GM12891 (cell line): Measurements from ENCODE around the gene KCNAB1.

Experiments
- PAX5 ChIP-seq: IDR thresholded peaks from 2 replicates; pipeline ENCODE4 v1.6.1; 2011; ENCODE audit warnings: low read length, moderate library complexity, mild to moderate bottlenecking; ENCODE audit not compliant: insufficient read depth, severe bottlenecking
- POLR2A ChIP-seq: IDR thresholded peaks from 2 replicates; pipeline ENCODE4 v1.6.1; 2011; ENCODE audit warnings: low read depth, low read length, control low read depth
- POLR2AphosphoS5 ChIP-seq: IDR thresholded peaks from 2 replicates; pipeline ENCODE4 v1.6.1; 2011; ENCODE audit warnings: low read depth, low read length, control low read depth
- POU2F2 ChIP-seq: IDR thresholded peaks from 2 replicates; pipeline ENCODE4 v1.6.1; 2011; ENCODE audit warnings: low read depth, mild to moderate bottlenecking, control low read depth, low read length, moderate library complexity
- SPI1 ChIP-seq: IDR thresholded peaks from 2 replicates; pipeline ENCODE4 v1.6.1; 2011; ENCODE audit warnings: low read depth, low read length, control low read depth
- TAF1 ChIP-seq: IDR thresholded peaks from 2 replicates; pipeline ENCODE4 v1.6.1; 2011; ENCODE audit warnings: low read depth, low read length, control low read depth

GRCh38 chr3:156150434-156151066 is 30.2 kb downstream of the KCNAB1 start:
- no peak for TF ChIP-seq POLR2AphosphoS5
- TF ChIP-seq POLR2A, result no peak
- TF ChIP-seq TAF1, result no peak
- TF ChIP-seq SPI1, result no peak
- TF ChIP-seq PAX5, result no peak
- no peak for TF ChIP-seq POU2F2
